Ureter (tissue), 1 donor: ENCODE measurements around the gene SHB. TPM values are rescaled to one million over a fixed set of nuclear protein-coding genes. Genes with fewer than 3 reads are reported as not detected.

Experiments
- DNase-seq: peaks from one replicate; pipeline ENCODE4 v3.0.0-alpha.2; 2020; ENCODE audit warnings: low spot score
- total RNA-seq: library from RNA; stranded (reverse); gene quantifications from one replicate; pipeline ENCODE4 v1.2.4, GENCODE V29; 2023
- donor health status: DM: yes; HTN: yes; CAD: no.

SHB gene
- total RNA-seq, 1 donor from 2014 or later: 33.0 TPM

DNA sequence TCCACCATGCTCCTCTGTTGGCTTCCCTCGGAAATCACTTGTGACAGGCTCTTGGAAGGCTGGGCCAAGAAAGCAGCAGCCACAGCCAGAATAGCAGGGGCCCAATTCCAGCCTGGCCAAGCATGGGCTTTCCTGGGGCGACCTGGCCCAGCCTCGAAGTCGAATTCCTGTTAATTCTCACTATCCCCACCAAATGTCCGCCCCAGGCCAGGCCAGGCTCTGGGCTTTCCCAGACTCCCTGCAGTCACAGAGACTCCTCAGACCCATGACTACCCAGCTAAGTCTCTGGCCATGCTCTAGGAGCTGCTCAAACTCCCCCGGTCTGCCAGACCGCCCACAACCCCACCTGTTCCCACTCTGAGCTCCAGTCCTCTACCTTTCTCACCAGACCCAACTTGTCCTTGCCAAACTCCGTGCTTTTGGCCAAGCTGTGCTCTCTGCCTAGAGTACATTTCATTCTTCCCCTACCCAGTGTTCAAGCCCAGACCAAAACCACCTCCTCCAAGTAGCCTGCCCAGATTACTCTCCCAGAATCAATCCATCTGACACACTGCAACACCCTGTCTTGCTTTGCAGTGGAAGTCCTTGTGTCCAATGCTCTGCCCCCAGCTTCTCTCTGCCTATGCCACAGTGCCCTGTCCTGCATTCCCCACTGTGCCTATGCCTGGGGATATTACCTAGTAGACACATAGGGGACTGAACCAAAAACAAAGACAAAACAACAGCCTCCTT, 26.2 kb downstream of the SHB start:
- DNase-seq: no peak

DNA sequence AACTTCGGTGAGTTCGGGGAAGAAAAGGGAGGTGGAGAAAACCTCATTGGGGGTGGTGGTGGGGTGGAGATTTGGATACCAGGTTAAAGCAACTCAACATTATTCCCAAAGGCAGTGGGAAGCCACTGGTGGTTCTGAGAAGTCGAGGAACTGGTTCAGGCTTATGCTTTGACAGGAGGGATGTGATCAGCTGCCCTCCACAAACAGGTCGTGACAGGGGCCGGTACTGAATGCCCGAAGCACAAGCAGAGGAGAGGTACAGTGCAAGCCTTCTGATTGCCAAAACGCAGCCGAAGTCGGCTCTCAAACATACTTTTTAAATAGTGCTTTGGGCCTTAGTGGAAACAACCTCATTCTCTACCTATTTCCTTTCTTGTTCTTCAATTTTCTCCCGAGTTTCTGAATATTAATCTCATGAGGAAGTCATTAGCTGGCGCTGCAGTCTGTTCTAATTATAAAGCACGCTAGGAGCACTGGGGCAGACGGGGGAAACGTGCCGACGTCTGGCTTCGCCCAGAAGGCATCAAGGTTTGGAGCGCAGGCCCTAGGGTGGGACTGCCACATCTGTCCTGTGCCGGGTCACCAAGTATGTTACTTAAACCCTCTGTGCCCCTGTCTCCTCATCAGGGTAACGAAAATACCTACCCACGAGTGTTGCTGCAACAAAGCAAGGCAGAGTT, 27.3 kb downstream of the SHB start:
- no peak for DNase-seq

DNA sequence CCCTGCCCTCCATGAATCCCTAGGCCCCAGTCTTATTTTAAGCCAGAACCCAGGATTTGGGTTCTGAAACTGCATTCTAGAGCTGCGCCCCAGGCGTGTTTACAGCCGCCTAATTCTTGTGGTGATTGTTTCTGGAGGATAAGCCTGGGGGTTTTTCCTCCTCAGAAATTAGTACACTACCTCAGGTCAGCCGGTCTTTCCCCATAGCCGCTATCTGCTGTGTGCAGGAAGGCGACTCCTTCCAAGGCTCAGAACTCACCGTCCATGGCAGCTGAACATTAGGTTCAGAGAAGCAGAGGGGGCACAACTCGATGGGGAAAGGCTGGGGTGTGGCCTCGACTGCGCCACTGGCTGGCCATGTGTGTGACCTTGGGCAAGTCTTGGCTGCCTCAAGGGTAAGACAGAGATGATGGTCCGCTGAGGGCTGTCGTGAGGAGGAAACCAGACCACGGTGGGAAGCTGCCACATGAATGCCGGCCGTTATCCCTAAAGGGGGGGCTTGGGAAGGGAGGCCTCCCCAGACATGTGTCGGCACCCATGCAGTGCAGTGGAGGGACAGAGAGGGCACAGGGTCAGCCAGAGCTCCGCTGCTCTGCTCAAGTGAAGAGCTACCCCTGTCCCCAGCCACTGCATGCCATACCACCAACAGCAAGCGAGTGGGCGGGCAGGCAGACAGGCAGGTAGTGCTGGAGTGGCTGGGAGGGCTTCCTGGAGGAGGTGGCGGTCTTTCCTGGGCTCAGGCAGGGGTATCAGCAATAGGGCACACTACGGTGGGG, 28.9 kb downstream of the SHB start:
- DNase-seq: no peak

DNA sequence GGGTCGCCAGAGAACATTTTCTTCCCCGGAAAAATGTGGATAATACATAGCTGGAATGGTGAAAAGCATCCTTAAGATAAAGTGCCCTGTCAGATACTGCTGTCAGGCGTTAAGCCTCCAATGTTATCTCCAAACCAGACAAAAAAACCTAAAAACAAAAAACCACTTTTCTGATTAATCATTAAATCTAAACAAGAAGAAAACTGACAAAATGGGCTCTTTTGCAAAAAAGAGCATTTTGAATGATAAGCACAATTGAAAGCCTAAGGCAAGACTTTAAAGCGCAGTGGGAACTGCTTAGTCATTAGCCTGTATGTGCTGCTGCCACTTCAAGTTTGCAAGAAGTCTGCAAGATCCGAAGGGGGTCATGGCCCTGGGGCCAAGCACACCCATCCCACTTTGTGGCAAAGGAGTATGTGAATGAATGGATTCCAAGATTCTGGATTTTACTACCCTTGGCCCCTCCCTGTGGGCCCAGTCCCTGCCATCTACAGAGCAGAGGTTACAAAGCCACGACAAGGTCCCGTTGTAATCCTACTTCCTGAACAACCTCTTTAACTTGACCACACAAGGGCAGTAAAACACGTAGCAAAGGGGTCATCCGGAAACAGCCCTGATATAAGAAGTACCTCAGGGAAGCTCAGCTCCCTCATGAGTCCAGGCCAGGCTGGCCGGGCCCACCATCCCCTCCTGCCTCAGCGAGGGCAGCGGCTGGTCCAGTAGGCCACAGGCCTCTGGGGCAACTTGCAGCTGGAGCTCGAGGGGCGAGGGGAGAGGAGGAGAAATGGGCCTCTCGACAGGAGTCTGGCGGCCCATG, 29.7 kb downstream of the SHB start:
- DNase-seq: no peak

DNA sequence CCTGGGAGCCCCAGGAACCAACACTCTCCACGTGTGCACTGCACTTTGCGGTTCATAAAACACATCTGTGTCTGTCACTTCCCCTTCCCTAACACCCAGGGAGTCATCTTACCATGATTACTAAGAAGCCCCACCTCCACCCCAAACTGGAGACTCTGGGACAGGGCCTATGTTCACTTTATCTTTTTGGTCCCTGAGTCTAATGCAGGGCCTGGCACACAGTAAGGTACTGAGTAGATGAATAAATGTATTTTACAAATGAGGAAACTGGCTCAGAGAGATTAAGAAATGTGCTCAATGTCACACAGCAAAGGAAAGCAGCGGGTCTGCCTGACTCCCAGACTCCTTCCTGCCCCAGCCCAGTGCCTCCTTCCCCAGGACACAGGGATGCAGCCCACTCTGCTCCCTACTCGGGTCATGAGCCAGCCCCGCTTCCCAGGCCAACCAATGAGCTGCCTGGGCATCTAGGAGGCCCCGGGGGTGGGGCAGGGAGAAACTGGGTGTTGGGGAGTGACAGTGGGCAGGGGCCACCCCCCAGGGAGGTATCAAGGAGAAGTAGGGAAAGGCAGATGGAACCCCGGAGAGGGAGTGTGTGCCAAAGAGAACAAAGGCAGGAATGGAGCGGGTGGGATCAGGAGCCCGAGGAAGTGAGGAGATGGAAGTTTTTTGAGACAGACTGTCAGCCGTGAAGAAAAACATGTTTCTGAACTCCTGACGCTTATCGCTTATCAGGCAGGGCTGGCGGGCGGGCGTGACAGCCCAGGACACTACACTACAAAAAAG, 30.5 kb downstream of the SHB start:
- no peak for DNase-seq

DNA sequence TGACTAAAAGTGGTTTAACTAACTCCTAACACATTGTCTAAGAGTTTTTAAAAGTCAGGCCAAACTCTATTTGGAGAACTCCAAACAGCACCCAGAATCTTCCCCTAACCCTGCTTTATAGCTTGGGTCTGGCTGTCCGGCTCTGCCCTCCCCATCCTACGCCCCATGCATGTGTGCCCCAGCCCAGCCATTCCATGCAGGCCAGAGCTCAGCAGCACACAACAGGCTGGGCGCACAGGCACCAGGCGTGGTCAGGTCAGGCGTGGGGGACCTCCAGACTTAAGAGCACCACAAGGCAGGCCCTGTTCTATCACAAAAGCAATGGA, 31.1 kb downstream of the SHB start:
- no peak for DNase-seq

DNA sequence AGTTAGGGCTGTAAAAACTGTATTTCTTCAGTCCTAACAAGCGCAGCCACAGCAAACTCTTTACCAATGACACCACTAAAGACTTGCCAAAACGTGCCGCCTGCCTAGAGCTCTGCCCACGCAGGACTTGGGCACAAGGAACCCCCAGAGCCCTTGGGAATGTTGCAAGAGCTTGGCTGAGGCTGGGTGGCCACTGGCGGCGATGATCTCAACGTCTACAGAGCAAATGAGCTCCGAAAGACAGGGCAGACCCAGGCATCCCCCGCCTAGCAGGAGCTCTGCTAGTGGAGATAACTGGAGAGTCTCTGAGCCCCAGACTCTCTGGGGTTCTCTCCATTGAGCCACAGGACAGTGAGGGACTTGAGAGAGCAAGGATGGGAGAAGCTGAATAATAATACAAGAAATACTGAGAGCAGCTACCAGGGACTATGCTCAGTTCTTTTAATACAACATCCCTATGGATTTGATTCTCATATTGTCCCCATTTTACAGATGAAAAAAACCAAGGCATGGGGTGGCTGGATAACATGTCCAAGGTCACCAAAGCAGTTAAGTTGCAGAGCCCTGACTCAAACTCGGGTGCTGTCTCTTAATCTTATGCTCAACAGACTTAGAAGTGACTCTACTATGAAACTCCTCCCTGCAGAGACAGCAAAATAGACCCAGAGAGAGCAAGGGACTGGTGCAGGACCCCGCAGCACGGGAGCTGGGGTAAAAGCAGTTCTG, 32.5 kb downstream of the SHB start:
- no peak for DNase-seq

DNA sequence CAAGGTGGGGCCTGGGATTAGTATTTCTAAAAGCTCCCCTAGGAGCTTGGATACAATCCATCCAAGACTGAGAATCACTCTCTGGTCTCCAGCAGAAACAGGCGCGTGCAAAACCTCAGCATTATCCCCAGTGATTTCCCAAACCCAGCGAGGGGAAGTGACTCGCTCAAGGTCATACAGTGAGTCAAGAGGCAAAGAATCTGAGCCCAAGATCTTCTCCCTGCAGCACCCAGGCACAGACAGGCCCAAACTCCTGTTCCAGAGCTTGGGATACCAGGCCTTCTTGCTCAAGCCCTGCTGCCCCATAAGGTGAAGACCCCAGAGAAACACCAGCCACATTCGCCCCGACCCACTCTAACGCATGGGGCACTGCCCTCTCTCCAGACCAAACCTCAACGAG, 33.2 kb downstream of the SHB start:
- DNase-seq: no peak

DNA sequence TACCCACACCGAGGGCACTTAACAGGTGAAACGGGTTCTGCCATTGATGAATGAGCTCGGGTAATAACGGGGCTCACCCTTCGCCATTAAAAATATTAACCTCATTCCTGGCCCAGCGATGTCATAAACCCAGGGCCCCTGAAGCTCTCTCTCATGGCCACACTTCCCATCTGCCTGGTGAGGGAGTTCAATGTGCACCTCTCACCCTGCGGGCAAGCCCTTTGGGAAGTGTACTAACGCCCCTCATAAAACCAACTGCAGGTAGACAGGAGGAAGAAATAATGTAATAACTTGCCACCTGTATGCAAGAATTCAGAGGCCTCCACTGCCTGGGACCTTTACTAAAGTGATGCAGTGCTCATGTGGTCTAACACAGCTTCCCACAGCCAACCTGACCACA, 35.1 kb downstream of the SHB start:
- no peak for DNase-seq

DNA sequence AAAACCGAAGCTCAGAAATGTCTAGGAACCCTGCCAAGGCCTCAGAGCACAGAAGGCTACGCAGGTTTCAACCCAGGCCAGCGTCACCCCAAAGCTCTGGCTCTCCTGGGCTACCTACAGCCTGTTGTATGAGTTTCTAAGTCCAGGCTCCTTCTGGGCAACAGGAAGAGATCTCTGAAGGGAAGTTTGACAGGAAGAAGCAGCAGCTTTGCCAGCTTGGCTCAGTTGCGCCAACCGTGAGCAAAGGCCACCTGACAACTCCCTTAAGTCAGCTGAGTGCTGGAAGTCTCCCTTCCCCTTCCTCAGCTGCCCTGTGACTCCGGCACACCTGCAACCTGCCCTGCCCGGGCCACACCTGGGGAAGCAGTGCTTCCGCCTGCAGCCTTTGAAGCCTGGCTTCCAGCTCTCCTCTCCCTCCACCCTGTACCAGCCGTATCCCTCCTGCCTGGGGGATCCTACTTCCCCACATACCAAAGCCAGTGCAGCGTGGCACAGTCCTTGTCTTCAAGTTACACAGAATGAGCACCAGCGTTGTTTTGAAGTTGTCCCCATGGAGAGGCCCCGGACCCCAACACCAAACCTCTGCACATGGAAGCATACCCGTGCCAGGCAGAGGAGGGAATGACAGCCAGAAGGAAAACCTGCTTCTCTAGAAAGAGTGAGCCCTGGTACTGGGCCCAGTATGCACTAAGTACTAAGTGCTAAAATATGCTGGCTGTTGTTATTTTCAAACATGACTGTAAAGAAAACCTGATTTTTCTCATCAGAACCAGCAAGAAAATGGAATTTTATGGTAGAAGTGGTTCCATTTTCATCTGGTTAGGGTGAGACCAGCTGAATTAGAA, 36.5 kb downstream of the SHB start:
- peak; percentile 84 for DNase-seq

DNA sequence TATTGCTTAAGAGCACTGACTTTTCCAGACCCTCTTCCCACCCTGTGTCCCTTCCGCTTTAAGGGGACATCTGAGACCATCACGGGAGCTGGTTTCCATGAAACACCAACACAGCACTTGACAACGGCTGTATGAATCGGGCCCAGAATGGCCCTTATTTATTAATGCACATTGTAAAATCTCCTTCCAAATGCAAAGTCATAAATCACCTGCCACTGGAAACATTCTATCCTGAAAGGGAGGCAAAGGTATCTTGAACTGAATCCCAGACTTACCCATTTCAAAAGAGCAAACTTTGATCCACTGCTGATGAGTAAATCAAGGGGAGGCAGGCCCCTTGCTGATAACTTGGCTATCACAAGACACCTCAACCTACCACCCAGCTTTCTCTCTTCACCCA, 37.4 kb downstream of the SHB start:
- no peak for DNase-seq

DNA sequence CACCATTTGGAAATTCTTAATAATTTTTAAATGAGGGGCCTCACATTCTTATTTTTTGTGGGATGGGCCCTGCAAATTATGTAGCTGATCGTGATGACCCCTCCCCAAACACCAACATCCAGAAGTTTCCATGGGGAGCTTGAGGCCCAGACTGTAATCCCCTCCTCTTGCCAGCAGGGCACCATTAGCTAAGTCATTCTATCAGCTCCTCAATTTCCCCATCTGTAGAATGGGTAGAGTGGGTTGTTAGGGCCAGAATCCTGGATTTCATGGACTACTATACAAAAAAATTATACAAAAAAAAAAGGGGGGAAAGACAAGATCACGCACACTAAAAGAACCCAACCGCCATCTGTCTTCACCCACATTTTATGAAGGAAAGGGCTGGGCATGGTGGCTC, 38.4 kb downstream of the SHB start:
- DNase-seq: no peak

DNA sequence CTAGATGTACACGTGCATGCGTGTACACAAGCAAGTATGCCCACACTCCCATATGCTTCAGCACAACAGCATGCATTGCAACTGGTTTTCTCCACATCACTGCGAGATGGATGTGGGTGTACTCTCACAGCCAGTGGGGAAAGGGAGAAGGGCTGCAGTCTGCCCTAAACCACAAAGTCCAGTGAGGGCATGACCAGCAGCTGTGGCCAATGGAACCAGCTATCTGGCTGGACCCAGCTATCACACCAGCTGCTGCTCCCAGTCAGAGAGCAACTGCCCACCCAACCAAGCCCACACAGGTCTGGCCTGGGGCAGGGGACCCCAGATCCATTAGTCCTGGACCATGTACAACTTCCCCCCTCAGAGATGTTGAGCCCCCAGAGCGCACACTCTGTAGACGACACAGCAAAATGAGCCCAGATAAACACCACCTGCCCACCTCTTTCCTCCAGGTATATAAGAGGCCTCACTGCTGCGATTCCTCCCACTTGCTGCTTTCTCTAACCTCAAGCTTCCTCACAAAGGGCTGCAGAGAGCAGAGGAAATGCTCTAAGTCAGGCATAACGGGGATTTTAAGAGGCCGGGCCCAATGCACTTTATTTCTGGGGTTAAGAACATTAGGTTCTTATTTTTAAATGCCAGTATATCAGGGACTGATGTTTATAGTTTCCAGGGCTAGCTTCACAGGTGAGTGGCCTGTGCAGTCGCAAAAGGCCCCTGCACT, 39.0 kb downstream of the SHB start:
- DNase-seq: no peak

DNA sequence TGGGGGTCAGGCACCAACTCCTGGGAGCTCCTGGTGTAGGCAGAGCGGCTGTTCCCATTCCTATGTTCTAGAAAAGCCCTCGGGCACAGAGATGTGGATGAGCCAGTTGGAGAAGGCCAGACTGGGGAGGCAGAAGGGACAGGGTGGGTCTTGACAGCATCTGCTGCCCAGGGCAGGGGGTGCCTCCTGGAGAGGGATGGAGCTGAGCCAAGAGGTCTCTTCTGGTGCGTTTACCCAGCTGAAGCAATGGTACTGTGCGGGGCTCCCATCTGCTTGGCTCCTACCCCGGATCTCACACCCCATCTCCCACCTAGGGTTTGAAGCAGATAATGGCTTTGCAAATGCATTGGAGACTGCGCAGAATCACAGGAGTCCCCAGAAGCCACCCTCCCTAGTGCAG, 41.3 kb downstream of the SHB start:
- no peak for DNase-seq

DNA sequence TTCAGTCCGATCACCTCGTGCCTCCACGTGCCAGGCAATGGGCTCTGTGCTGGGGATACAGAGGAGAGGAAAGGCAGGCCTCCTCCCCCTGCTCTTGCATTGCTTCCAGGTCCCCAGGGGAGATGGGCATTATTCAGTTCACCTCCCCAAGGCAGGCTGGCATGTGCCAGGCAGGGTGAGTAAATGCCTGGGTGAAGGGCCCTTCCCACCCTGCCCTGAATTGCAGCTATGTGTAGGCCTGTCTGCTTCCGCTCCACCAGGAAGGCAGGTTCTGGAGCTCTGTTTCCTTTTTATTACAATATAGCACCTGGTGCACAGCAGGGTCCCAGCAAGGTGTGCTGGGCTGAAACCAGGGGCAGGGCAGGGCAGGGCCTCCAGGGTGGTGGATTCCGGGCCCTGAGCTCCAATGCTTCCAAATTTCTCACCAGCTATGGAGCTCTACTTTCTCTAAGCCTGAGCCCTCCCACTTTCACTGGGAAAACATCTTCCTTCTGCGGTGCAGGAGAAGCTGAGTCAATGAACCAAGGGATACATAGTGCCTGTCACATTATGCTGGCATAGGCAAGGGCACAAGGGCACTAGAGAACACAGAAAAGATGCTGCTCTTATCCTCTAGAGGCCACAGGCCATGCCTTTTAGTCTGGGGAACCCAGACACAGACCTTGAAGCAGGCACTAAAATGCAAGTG, 42.0 kb downstream of the SHB start:
- DNase-seq: no peak

DNA sequence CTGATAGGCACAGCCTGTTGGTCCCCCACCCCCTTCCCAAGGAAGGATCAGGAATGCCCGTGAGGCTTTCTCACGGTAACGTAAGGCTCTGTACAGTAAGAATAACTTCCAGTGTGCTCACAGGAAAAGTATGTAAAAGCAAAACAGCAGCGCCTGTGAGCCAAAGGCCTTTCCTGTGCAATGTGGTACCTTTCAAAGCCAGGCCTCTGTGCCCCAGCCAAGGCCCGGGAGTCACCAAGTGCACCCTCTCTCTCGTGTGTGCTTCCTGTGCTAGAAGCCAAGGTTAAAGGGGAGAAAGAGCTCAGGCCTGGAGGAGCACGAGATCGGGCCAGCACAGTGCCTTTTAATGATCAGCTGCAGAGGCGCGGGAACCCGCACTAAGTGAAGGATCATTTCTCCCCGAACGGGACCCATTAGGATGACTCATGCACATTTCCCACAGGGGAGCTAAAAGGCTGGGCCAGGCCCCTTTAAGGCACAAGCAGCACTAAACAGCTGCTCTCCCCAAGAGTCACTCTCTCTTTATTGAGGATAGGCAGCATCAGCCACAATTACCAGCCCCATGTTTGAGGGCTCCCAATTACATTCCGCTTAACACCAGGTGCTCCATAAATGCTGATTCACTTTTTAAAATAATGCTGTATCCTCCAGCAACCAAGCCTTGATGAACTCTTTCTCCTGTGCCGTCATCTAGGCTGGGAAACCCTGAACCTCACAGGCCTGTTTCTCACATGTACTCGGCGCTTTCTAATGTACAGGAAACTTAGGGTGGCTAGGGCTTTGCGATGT, 42.8 kb downstream of the SHB start:
- DNase-seq: no peak

DNA sequence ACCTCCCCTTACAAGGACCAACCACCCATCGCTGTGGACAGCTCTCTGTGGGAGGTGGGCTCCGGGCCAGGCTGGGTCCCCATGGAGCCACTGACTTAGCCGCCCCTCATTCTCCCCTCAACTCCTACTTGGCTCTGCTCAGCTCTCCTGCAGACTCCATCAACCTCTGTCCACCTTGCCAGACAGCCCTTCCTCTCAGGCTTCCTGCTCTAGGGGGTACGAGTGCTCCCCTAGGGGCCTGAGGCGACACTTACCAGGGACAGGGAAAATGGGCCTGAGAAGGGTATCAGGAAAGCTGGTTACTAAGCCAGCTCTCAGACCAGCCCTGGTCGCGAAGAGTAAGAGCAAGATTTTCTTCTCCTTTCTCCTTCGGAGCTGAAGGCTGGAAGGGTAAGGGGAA, 43.9 kb downstream of the SHB start:
- no peak for DNase-seq
